Stimulated activated CD8-positive, alpha-beta memory T cell treated with anti-CD3 and anti-CD28 coated beads, Interleukin-15, amount 100 ng/mL, for 1 hour (primary cell): ENCODE measurements around the gene NDUFA3.
"Not testable (repeated sequence)": the region's sequence is repeated elsewhere in the genome, so short reads cannot be mapped to it uniquely, and the experiment has no call there.

ENCODE experiments used
- DNase-seq: peaks from one replicate; pipeline ENCODE4 v3.0.0-alpha.2; 2020; ENCODE audit warnings: low read depth

The NDUFA3 gene

GRCh38 chr19:54102421-54103169 lies at the start of gene NDUFA3:
Gene NDUFA3 (plus strand): TSS chr19:54102855. CDS start chr19:54102879, 24 bp downstream.
- DNase-seq = peak; percentile 90

GRCh38 chr19:54062643-54063042 lies 40.0 kb upstream of the NDUFA3 start:
- no peak for DNase-seq

- no peak for DNase-seq
These were observed 39.1 kb upstream of the NDUFA3 start, which contains the start of gene VSTM1 for GRCh38 chr19:54063350-54064116. Gene VSTM1 (minus strand): TSS chr19:54063897. CDS start chr19:54063777, 120 bp downstream.

- DNase-seq = no peak
These were observed 33.2 kb upstream of the NDUFA3 start for GRCh38 chr19:54069470-54069869.

GRCh38 chr19:54073829-54074228 lies 28.8 kb upstream of the NDUFA3 start:
- no peak for DNase-seq

GRCh38 chr19:54074851-54075250 lies 27.8 kb upstream of the NDUFA3 start:
- no peak for DNase-seq

- no peak for DNase-seq
These were observed 25.3 kb upstream of the NDUFA3 start for GRCh38 chr19:54077334-54077733.

GRCh38 chr19:54081032-54081431 lies 21.6 kb upstream of the NDUFA3 start, which contains the start of gene TARM1:
Gene TARM1 (minus strand): TSS chr19:54081365. CDS start chr19:54081340, 25 bp downstream.
- DNase-seq = no peak

GRCh38 chr19:54084410-54084809 lies 18.2 kb upstream of the NDUFA3 start:
- DNase-seq = no peak

- no peak for DNase-seq
These were observed 8.1 kb upstream of the NDUFA3 start for GRCh38 chr19:54094426-54095000.

GRCh38 chr19:54095136-54095858 lies 7.4 kb upstream of the NDUFA3 start:
- DNase-seq = no peak

- not testable (repeated sequence) for DNase-seq
These were observed 6.6 kb upstream of the NDUFA3 start for GRCh38 chr19:54095859-54096616.

GRCh38 chr19:54096617-54097106 lies 6.0 kb upstream of the NDUFA3 start:
- no peak for DNase-seq

- DNase-seq = no peak
These were observed 3.3 kb upstream of the NDUFA3 start for GRCh38 chr19:54099190-54099902.

GRCh38 chr19:54099903-54100255 lies 2.8 kb upstream of the NDUFA3 start:
- not testable (repeated sequence) for DNase-seq

GRCh38 chr19:54100561-54100960 lies 2.1 kb upstream of the NDUFA3 start, which contains the start of gene OSCAR:
Gene OSCAR (minus strand): TSS chr19:54100803. CDS start chr19:54100792, 11 bp downstream.
- no peak for DNase-seq

- no peak for DNase-seq
These were observed 2.5 kb downstream of the NDUFA3 start for GRCh38 chr19:54104998-54105715.

- DNase-seq = no peak
These were observed 3.1 kb downstream of the NDUFA3 start for GRCh38 chr19:54105796-54106195.

GRCh38 chr19:54106716-54107115 lies 4.1 kb downstream of the NDUFA3 start:
- DNase-seq = no peak
